Naive B cell (primary cell): Measurements from ENCODE around the gene SPATC1L. TPM values are rescaled to one million over a fixed set of nuclear protein-coding genes. Genes with fewer than 3 reads are reported as not detected.
"Not testable (repeated sequence)": the region's sequence is repeated elsewhere in the genome, so short reads cannot be mapped to it uniquely, and the experiment has no call there.

ENCODE experiments used
- ATAC-seq, 2 donors: fragments of 150-1000 bp; cut with Tn5 transposase; 2 replicates each; pipeline ENCODE4 v1.10.0; 2021; ENCODE audit warnings: low read depth in 2 of 2, mild to moderate bottlenecking in 2 of 2, moderate library complexity in 2 of 2
- DNase-seq: peaks from one replicate; pipeline ENCODE4 v3.0.0; 2022
- H3K27ac Mint-ChIP-seq, 6 donors: one replicate each; pipeline ENCODE4 v1.8.0; 2020 to 2022; ENCODE audit warnings: mild to moderate bottlenecking in 6 of 6, mixed read lengths in 6 of 6, moderate library complexity in 5 of 6, inconsistent platforms in 2 of 6
- H3K27me3 Mint-ChIP-seq, 3 donors: one replicate each; pipeline ENCODE4 v1.8.0; 2021 to 2022; ENCODE audit warnings: mixed read lengths in 3 of 3, mild to moderate bottlenecking in 1 of 3
- H3K36me3 Mint-ChIP-seq, 2 donors: one replicate each; pipeline ENCODE4 v1.8.0; 2020 to 2022; ENCODE audit warnings: mixed read lengths in 2 of 2, inconsistent platforms in 1 of 2, mild to moderate bottlenecking in 1 of 2
- H3K4me1 Mint-ChIP-seq, 3 donors: one replicate each; pipeline ENCODE4 v1.8.0; 2020 to 2022; ENCODE audit warnings: mixed read lengths in 3 of 3, inconsistent platforms in 1 of 3, mild to moderate bottlenecking in 1 of 3, moderate library complexity in 1 of 3
- H3K4me3 Mint-ChIP-seq, 8 donors: one replicate each; pipeline ENCODE4 v1.8.0; 2020 to 2022; ENCODE audit warnings: mild to moderate bottlenecking in 8 of 8, mixed read lengths in 8 of 8, moderate library complexity in 8 of 8, inconsistent platforms in 2 of 8
- H3K9me3 Mint-ChIP-seq, 7 donors: one replicate each; pipeline ENCODE4 v1.8.0; 2020 to 2022; ENCODE audit warnings: mixed read lengths in 7 of 7, mild to moderate bottlenecking in 5 of 7, inconsistent platforms in 2 of 7, moderate library complexity in 1 of 7
- polyA plus RNA-seq, 6 donors: library from polyadenylated mRNA; unstranded; fragments of 300-500 nt; fragmentation: Illumina TruSeq; gene quantifications; one replicate each; pipeline ENCODE4 v1.2.3, GENCODE V29; 2021; ENCODE audit warnings: low read depth in 6 of 6

The SPATC1L gene
- polyA plus RNA-seq, 6 donors from 2014 or later: 4.8 to 13.5 (median 10.7) TPM

GRCh38 chr21:46147429-46147828, 36.8 kb downstream of the SPATC1L start:
- H3K4me1 Mint-ChIP-seq: peaks cover 11 to 12% (median 12%) of the 10 kb centered on the region in 3 donors
- H3K27ac Mint-ChIP-seq, DNase-seq, H3K4me3 Mint-ChIP-seq, H3K27me3 Mint-ChIP-seq, H3K36me3 Mint-ChIP-seq, H3K9me3 Mint-ChIP-seq, ATAC-seq: not testable (repeated sequence)

GRCh38 chr21:46146856-46147255, 37.4 kb downstream of the SPATC1L start:
- ATAC-seq (no peak), DNase-seq (no peak)
- Mint-ChIP-seq H3K36me3 (no peaks in the 10 kb centered on the region), H3K9me3 (no peaks in the 10 kb centered on the region), H3K4me1 (peaks cover 11 to 12% (median 12%) of the 10 kb centered on the region in 3 donors), H3K27ac (no peak overlapping the region), H3K4me3 (no peak overlapping the region), H3K27me3 (no peaks in the 10 kb centered on the region)

- H3K27ac Mint-ChIP-seq: no peak overlapping the region
- H3K9me3 Mint-ChIP-seq: no peaks in the 10 kb centered on the region
- no peaks in the 10 kb centered on the region for H3K36me3 Mint-ChIP-seq
- H3K4me1 Mint-ChIP-seq: peaks cover 11 to 12% (median 12%) of the 10 kb centered on the region in 3 donors
- DNase-seq: no peak
- no peaks in the 10 kb centered on the region for H3K27me3 Mint-ChIP-seq
- no peak overlapping the region for H3K4me3 Mint-ChIP-seq
- no peak for ATAC-seq
Measured at GRCh38 chr21:46145840-46146691, 38.2 kb downstream of the SPATC1L start.

- ATAC-seq (no peak), DNase-seq (no peak)
- H3K27me3 Mint-ChIP-seq: peaks cover 0 to 3% (median 2%) of the 10 kb centered on the region in 3 donors
- no peaks in the 10 kb centered on the region for H3K9me3 Mint-ChIP-seq
- H3K4me3 Mint-ChIP-seq: no peak overlapping the region
- peak overlapping the region in 1 of 6 donors; percentile 76 for H3K27ac Mint-ChIP-seq
- peaks cover 11 to 12% (median 12%) of the 10 kb centered on the region in 3 donors for H3K4me1 Mint-ChIP-seq
- no peaks in the 10 kb centered on the region for H3K36me3 Mint-ChIP-seq
Measured at GRCh38 chr21:46145159-46145839, 39.0 kb downstream of the SPATC1L start.

GRCh38 chr21:46144464-46145070, 39.7 kb downstream of the SPATC1L start:
- no peaks in the 10 kb centered on the region for H3K36me3 Mint-ChIP-seq
- peak overlapping the region in 2 of 8 donors; percentile 32 to 81 for H3K4me3 Mint-ChIP-seq
- H3K9me3 Mint-ChIP-seq: no peaks in the 10 kb centered on the region
- DNase-seq: no peak
- H3K27ac Mint-ChIP-seq: peak overlapping the region in 4 of 6 donors; percentile 11 to 98 (median 68)
- peaks cover 0 to 5% (median 3%) of the 10 kb centered on the region in 3 donors for H3K27me3 Mint-ChIP-seq
- peaks cover 11 to 12% (median 12%) of the 10 kb centered on the region in 3 donors for H3K4me1 Mint-ChIP-seq
- ATAC-seq: no peak

- Mint-ChIP-seq H3K36me3 (no peaks in the 10 kb centered on the region), H3K27ac (peak overlapping the region in 2 of 6 donors; percentile 70 to 76), H3K9me3 (no peaks in the 10 kb centered on the region), H3K4me1 (peaks cover 11 to 12% (median 12%) of the 10 kb centered on the region in 3 donors), H3K27me3 (peaks cover 0 to 8% (median 3%) of the 10 kb centered on the region in 3 donors), H3K4me3 (peak overlapping the region in 3 of 8 donors; percentile 9 to 81 (median 20))
- DNase-seq: no peak
- no peak for ATAC-seq
Measured at GRCh38 chr21:46142582-46143473, 41.4 kb downstream of the SPATC1L start.

- Mint-ChIP-seq H3K27me3 (peaks cover 0 to 14% (median 3%) of the 10 kb centered on the region in 3 donors), H3K36me3 (no peaks in the 10 kb centered on the region), H3K4me3 (no peak overlapping the region), H3K27ac (peak overlapping the region in 1 of 6 donors; percentile 64), H3K4me1 (peaks cover 11 to 12% (median 12%) of the 10 kb centered on the region in 3 donors), H3K9me3 (no peaks in the 10 kb centered on the region)
- DNase-seq: no peak
- ATAC-seq: no peak
Measured at GRCh38 chr21:46141767-46142581, 42.3 kb downstream of the SPATC1L start.

- Mint-ChIP-seq H3K4me1 (peaks cover 11 to 12% (median 12%) of the 10 kb centered on the region in 3 donors), H3K4me3 (peak overlapping the region in 1 of 8 donors; percentile 22), H3K27me3 (peaks cover 0 to 20% (median 3%) of the 10 kb centered on the region in 3 donors), H3K27ac (peak overlapping the region in 2 of 6 donors; percentile 63 to 70)
- not testable (repeated sequence) for H3K36me3 Mint-ChIP-seq, H3K9me3 Mint-ChIP-seq, ATAC-seq, DNase-seq
Measured at GRCh38 chr21:46140352-46141003, 43.8 kb downstream of the SPATC1L start.

- peaks cover 9 to 11% (median 10%) of the 10 kb centered on the region in 3 donors for H3K4me1 Mint-ChIP-seq
- peak overlapping the region in 1 of 6 donors; percentile 54 for H3K27ac Mint-ChIP-seq
- H3K27me3 Mint-ChIP-seq: peaks cover 0 to 27% (median 3%) of the 10 kb centered on the region in 3 donors
- no peak for ATAC-seq
- H3K9me3 Mint-ChIP-seq: no peaks in the 10 kb centered on the region
- DNase-seq: no peak
- no peaks in the 10 kb centered on the region for H3K36me3 Mint-ChIP-seq
- no peak overlapping the region for H3K4me3 Mint-ChIP-seq
Measured at GRCh38 chr21:46139686-46140085, 44.6 kb downstream of the SPATC1L start.

GRCh38 chr21:46138383-46138970, 45.8 kb downstream of the SPATC1L start:
- no peak for DNase-seq
- H3K9me3 Mint-ChIP-seq: no peaks in the 10 kb centered on the region
- no peaks in the 10 kb centered on the region for H3K36me3 Mint-ChIP-seq
- no peak overlapping the region for H3K27ac Mint-ChIP-seq
- peaks cover 0 to 27% (median 3%) of the 10 kb centered on the region in 3 donors for H3K27me3 Mint-ChIP-seq
- peaks cover 0 to 1% (median 1%) of the 10 kb centered on the region in 3 donors for H3K4me1 Mint-ChIP-seq
- no peak overlapping the region for H3K4me3 Mint-ChIP-seq
- ATAC-seq: no peak

GRCh38 chr21:46137908-46138307, 46.4 kb downstream of the SPATC1L start:
- H3K27ac Mint-ChIP-seq: peak overlapping the region in 1 of 6 donors; percentile 47
- H3K9me3 Mint-ChIP-seq: no peaks in the 10 kb centered on the region
- H3K36me3 Mint-ChIP-seq: no peaks in the 10 kb centered on the region
- peaks cover 0 to 27% (median 3%) of the 10 kb centered on the region in 3 donors for H3K27me3 Mint-ChIP-seq
- DNase-seq (no peak), ATAC-seq (no peak)
- no peaks in the 10 kb centered on the region for H3K4me1 Mint-ChIP-seq
- no peak overlapping the region for H3K4me3 Mint-ChIP-seq
